Posterior cingulate gyrus (tissue), 11 donors: ENCODE results near the gene ABLIM3.
"Not testable (repeated sequence)": the region's sequence is repeated elsewhere in the genome, so short reads cannot be mapped to it uniquely, and the experiment has no call there.

Experiments used
- DNase-seq, 10 donors: peaks; one replicate each; pipeline versions ENCODE4 v3.0.0 to v3.0.0-alpha.2; 2020 to 2021; ENCODE audit warnings: mixed read lengths in 3 of 10
- intact Hi-C: fragments of 100-400 bp; cut with DNase I; formaldehyde crosslinking; loops from one replicate; pipeline ENCODE4 v1.15.1; 2023

Gene ABLIM3

DNA sequence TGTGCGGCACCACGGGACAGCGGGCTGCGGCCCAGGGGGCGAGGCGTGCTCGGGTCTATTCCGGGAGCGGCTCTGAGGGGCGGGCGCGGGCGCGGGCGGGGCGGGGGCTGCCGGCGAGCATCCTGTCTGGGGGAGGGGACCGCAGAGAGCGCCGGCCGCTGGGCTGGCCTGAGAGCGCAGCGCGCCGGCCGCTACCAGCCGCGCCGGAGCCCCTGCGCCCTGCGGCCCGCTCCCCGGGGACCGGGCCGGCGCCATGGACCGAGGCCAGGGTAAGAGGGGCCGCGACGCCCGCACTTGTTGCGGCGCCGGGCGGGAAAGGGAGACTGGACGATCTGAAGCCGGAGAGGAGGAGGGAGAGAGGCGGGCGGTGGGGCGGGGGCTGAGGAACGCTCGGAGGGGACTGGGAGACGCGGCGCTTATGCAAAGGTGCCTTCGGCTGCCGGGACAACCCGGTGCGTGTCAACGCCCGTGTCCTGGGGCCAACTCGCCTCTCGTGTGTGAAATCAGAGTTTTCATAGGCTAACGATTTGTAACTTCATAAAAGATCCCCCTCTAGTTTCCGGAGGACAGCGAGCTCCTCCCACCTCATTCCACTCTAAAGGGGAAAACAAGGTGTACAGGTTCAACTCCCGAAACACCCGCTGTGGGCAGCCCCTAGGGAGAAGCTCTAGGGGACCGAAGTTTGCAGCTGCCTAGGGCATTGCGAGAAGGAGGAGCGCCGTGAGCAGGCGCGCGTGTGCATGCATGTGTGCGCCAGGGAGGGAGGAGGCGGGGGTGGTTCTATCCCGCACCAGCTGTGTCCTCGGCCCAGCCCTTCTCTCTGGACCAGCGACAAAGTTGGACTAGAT is 130.6 kb downstream of the ABLIM3 start, which contains the start of gene AFAP1L1:
Gene AFAP1L1 (plus strand): TSS at position 144 of the 848 bp plus-strand sequence. CDS start 110 bp downstream, at position 254.
- peak; percentile 17 to 93 (median 55) for DNase-seq
- intact Hi-C loops, result no loop called here

DNA sequence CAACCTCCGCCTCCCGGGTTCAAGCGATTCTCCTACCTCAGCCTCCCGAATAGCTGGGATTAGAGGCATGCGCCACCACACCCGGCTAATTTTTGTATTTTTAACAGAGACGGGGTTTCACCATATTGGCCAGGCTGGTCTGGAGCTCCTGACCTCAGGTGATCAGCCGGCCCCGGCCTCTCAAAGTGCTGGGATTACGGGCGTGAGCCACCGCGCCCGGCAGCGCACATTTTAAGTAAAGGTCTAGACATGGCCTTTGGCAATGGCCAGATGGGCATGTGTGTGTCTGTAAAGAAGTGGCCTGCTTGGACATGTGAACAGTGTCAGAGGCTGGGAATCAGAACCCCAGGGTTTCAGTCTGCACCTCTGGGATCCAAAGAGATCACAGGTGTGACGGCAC is 131.5 kb downstream of the ABLIM3 start:
- intact Hi-C loops, DNase-seq: not testable (repeated sequence)

DNA sequence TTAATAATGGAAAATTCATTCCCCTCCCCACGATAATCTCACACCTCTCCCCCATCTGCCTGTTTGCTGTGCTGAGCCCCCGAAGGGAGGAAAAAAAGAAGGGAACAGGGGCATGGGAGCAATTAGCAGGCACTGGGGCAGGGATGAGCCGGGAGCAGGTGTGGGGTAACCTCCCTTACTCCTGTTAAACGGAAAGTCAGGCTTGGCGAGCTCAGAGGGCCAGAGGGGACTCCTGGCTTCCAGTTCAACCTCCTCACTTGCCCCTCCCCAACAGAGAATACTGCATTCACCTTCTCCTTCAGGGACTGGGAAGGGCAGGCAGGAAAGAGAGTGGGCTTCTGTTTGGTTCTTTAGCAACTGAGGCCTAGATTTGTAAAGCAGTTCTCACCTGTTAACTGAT is 131.9 kb downstream of the ABLIM3 start:
- intact Hi-C loops, result no loop called here
- no peak for DNase-seq

DNA sequence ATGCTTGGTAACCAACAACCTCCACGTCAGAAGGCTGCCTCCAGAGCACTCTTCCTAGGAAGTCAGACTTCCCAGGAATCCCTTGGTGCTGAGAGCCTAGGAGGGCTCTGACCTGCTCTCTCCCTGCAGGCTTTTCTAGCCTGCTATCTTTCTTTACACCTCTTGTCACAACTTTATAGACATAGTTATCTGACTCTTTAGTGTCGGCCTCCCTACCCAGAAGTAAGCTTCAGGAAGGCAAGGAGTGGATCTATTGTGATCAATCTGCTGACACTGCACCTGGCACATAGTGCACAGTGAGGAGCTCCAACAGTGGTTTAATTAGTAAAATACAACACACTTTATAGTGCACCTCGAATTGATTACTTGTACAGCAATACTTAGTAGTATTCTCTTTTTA is 132.7 kb downstream of the ABLIM3 start:
- DNase-seq, result no peak
- intact Hi-C loops, result no loop called here

DNA sequence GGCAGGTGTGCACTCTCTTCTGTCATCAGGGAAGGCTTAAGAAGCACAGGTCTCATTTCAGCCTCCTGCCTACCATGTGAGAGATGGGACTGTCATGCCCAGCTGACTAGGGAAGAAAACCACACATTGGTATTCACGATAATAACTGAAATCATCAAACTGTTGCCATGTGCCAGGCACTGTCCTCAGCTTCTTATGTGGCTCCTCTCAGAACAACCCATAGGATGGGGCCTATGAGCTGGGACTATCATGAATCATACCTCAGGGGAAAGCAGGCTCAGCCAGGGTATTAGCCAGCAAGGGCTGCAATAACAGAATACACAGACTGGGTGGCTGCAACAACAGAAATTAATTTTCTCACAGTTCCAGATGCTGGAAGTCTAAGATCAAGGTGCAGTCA is 133.6 kb downstream of the ABLIM3 start:
- DNase-seq, result no peak
- intact Hi-C loops, result no loop called here

DNA sequence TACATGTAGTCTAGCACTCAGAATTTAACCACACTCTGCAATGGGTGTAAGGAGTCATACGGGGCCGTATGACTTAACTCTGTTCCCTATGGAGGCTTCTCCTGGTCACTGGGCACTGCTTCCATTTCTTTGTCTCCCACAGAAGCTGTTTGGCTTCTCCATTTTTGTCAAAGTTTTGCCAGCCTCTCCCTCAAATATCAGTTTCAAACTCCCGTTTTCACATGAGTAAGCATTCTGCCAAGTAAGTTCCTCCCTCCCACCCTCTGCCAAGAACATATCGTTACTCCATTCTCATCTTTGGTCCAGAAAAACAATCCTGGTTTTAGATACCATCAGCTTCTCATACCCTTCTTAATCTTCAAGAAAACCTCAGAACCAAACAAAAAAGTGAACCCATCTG is 136.5 kb downstream of the ABLIM3 start:
- DNase-seq, result no peak
- intact Hi-C loops, result no loop called here

DNA sequence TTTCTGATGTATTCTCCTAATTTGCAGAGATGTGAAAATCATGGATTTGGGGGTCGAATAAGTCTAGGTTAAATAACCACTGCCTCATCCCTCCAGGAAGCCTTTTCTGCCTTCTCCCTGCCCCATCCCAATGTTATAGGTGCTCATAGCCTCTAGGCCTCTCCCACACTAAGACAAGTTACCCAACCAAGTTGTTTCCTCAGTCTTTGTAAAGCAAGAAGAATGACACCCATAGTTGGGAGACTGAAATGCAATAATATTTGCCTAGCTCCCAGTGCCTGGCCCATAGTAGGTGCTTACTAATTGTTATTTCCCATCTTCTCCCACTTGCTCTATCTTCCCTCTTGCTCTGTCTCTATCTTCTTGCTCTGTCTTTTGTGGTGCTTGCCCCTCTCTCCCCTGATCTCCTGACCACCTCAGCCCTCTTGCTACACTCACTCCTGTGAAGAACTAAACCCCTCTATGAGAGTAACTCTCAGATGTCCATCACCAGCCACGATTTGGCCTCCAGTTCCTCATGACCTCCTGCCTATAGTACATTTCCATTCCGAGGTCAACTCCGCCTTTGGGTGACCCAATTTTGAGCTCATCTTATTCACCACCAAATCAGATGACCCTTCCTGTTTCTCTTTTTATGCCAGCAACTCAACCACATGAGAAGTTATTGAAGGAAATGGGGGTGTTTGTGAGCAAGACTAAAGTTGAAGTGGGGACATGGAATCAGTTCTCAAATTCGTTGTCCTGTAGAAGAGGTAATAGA is 137.3 kb downstream of the ABLIM3 start:
- no peak for DNase-seq
- intact Hi-C loops, result no loop called here

DNA sequence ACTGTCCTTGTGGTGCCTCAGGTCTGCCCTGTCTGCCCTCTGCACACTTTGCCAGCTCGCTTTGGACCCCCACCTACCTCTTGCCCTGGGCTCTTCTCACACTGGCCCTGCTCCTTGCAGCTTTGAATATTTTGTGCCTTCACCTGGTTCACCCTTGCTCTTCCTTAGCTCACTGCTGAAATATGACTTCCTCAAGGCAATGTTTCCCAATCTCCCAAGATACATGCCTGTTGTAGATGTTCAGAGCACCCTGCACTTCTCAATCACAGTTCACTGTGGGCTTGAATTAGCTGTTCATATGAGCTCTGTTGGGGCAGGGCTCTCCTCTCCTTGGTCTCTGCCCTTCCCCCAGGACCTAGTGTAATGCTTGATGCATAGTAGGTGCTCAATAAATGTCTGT is 138.4 kb downstream of the ABLIM3 start:
- no peak for DNase-seq
- intact Hi-C loops, result no loop called here

DNA sequence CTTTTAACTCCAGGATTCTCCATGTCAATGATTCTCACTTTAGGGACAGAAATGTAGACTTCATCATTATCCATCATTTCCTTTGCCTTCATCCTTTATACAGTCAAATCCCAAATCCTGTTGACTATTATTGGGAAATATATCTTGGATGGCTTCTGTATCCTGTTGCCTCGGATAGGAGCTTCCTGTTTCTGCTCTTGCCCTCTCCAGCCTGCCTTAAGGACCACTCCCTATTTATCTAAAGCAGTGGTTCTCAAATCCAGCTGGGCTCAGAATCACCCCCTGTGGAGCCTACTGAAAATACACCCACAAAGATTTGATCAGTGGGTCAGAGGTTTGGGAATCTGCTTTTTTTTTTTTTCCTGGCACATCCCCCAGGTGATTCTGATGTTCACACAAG is 138.8 kb downstream of the ABLIM3 start:
- intact Hi-C loops, result no loop called here
- DNase-seq, result no peak

DNA sequence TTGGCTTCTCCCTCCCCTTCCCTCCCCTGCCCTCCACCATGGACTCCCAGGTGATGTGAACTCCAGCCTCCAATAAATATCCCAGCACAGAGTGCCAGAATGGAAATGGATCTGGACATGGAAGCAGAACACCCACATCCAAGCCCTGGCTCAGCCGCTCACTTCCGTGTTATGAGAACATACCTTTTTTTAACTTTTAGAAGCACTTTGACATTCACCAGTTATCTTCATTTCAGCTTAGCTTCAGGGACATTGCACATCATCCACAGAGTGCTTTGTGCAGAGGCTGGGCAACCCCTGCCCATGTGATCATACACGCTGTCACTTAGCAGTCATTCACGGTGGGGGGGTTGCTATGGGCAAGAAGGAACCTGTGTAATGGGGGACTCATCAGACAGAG is 139.5 kb downstream of the ABLIM3 start:
- intact Hi-C loops, result no loop called here
- DNase-seq, result no peak

DNA sequence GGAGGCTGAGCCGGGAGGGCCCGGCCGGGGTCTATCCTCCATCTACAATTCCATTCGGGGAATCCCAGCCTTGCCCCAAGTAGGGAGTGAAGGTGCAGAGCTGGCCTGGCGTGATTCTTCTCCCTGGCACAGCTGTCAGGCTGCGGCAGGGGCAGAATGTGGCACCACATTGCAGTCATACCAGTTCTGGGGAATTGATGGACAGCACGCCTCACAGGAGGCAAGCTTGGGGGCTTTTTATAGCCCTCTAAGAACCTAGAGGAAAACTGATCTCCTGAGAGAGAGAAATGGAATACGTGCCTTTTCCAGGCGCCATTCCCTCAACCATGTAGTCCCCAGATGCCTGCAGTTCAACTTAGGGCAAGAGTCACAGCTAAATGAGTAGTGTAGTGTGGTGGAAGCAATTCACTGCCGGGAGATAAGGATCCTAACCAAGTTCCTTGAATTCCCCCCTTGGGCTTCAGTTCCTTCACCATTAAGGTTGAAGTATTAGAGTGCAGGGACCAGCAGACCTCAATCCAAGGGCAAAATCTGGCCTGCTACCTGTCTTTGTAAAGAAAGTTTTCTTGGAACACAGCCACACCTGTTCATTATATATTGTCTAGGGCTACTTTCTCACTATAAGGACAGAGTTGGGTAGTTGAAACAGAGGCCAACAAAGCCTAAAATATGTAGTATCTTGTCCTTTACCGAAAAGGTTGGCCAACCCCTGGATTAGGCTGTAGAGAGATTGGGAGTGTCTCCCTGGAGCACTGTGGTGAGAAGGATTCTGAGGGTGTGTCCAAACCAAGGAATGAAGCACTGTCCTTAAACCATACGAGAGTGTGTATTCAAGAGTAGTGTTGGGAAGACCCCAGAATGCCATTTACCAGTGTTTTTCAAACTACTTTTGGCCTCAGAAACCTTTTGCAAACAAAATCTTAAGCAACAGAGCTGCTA is 141.0 kb downstream of the ABLIM3 start:
- no peak for DNase-seq
- intact Hi-C loops, result no loop called here

DNA sequence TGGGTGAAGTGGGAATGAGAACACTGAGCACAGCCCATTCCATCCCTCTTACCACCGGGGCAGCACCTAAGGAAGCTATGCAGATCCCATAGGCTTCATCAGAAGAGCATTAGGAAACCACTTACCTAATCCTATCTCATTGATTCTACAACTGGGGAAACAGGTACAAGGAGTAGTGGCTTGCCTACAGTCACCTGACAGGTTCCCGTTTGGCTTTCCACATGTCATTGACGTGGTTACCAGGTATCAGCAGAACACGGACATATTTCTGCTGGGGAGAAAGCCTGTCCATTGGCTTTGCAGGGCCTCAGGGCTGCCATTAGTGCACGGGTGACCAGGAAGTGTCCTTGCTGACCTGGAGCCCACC is 141.7 kb downstream of the ABLIM3 start:
- DNase-seq, result no peak
- intact Hi-C loops, result no loop called here

DNA sequence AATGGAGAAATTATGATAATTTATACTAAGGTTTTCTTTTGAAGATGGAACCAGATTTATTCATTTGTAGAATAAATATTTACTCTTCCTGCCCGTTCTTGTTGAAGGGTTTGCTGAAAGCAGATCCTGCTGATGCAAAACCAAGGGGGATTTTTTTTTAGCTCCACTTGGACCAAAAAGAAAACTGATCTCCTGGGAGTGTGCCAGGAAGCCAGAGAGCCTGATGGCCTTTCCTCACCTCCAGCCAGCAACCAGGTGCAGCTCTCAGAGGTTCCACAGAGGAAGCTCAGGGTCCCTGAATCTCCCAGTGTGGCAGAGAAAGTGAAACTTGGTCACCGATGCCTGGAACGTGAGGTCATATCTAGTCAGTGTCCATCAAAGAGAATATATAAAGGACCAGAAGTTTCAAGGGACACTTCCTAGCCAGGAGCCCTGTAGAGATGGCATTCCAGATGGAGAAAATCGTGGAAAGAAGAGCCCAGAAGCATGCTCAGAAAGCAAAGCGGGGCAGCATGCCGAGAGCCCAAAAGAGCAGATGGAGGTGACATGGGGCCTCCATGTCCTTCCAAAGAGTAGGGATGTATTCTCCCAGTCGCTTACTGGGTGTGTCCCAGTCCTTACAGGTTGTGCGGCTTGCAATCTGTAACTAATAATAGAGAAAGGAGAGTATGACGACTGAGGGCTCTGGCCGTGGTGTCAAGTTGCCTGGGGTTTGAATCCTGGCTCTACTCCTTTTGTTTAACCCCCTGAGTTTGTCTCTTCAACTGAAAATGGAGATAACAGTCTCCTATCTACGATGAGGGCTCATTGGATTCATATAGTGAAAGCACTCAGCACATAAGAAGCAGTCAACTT is 142.6 kb downstream of the ABLIM3 start:
- DNase-seq, result no peak

DNA sequence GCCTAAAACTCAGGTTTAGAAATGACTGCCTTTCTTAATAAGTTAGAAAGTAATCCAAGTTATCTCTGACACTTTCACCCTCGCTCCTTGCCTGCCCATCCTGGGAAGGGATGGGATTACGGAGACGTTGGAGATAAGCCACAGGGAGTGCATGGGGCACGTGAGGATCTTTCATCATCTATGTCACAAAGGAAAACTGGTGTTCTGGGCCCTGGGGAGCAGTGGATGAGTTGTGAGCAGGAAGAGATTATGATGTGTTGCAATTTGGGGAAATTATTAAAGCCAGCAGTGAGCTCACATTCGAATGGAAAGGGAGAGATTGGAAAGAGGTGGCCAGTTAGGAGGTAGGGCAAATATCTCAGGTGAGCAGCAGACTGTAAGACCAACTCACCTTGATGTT is 143.2 kb downstream of the ABLIM3 start:
- no peak for DNase-seq

More for the DNA sequence above, 142.6 kb downstream of the ABLIM3 start:
- intact Hi-C loops, result no loop called here

DNA sequence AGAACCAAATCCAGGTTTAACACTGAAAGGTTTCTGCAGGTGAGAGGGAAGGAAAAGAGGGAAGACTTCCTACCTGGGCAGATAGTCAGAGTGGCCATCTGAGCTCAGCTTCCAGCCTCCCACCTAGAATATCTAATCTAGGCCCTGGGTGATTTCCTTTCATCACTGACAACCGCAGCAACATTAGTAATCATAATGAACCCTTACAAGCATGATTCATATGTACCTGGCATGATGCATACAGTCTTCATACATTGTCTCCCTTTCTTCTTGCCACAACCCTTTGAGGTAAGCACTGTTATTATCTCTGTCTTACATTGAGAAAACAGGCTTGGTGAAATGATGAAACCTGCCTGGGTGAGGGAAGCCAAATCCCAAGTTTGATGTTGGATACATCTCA is 143.9 kb downstream of the ABLIM3 start:
- no peak for DNase-seq

More for the DNA sequence above, 143.2 kb downstream of the ABLIM3 start:
- intact Hi-C loops, result no loop called here

DNA sequence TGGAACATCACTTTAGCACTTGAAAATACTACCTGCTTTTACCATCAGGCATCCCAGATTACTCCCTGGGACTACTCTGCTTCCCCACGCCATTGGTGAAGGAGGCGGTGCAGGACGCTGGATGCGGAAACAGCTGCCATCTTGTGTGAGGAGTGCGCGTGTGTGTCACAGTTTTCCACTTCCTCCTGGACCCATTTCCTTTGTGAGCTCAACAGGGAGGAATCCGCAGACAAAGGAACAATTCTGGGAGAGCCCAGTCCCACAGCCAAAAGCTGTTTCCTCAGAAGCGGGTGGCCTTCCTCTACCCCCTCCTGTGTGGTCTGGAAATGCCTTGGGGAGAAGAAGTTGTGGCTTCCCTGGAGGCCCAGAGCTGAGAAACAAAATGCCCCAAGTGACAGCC is 147.1 kb downstream of the ABLIM3 start:
- DNase-seq, result no peak

More for the DNA sequence above, 143.9 kb downstream of the ABLIM3 start:
- intact Hi-C loops, result no loop called here

DNA sequence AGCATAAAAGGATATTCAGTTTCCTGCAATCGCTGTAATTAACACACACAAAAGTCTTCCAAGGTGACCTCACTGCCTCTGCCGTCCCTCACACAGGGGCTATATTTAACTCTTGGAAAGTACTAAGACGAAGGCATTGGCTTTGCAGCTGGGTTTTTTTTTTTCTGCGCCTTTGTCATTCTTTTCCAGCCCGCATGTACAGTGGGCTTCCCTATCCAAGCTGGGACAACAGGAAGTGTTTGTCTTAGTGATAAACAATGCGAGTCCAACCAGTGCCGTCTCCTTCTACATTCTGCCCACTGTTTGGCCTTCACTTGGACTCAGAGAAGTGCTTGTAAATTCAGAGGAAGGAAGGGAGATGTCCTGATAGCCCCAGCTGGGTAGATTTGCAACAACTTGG is 148.0 kb downstream of the ABLIM3 start:
- intact Hi-C loops, result no loop called here
- no peak for DNase-seq

More for the DNA sequence above, 147.1 kb downstream of the ABLIM3 start:
- intact Hi-C loops, result no loop called here

DNA sequence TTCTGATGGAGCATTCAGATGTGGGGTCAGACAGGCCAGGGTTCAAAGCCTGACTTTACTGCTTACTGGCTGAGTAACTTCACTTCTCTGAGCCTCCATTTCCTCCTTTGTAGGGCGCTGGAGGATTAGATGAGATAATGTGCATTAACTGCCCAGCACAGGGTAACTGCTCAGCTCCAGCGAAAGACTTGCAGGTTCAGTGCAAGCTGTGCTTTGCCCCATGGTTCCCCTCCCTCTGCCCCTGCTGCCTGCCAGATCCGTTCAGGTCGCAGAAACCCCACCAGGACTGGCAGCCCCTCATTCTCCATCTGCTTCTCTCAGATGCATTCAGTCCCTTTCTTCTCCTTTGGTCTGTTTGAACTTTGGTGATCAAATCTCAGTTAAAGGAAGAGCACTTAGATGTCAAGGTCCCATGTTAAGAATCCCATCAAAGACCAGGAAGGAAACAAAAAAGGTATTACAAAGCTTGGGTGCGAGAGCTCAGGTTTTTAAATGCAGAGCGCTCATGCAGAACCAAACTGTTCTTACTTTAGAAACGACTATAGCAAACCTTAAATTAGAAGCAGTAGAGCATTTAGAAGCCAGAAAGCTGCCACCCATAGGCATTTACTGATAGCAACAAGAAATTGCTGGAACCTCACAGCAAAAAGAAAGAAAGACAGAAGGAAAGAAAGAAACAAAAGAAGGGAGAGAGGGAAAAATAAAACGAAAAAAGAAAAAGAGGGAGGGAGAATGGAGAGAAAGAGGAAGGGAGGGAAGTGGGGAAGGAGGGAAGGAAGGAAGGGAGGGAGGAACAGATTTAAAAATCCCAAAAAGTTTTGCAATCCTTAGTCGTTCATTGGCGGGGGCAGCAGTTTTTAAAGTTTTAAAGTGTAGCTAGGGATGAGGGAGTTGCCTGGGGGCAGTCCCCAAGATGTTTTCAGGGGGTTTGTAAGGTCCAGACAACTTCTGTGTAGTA is 153.9 kb downstream of the ABLIM3 start:
- no peak for DNase-seq
- intact Hi-C loops, result no loop called here
